OCI-LY3 (cell line): ENCODE results near the gene ATP2B3.

ENCODE experiments used
- H2AFZ ChIP-seq: fragments of 200-600, 300-600 bp; shearing (Covaris generic); 2 replicates; pipeline ENCODE4 v1.6.0; 2014; ENCODE audit warnings: antibody characterized with exemption, low read depth, low read length
- H3K27ac ChIP-seq: fragments of 200-600, 300-600 bp; sonication (generic); 2 replicates; pipeline ENCODE4 v1.5.1; 2014; ENCODE audit warnings: mild to moderate bottlenecking, low read length, moderate library complexity, mixed read lengths
- H3K27me3 ChIP-seq: fragments of 200-600, 300-600 bp; sonication (generic); 2 replicates; pipeline ENCODE4 v1.6.1; 2014; ENCODE audit warnings: low read depth, low read length, mixed read lengths
- H3K36me3 ChIP-seq: fragments of 200-600, 300-600 bp; sonication (generic); replicated peaks from 2 replicates; pipeline ENCODE3; 2014; ENCODE audit warnings: low read depth, low read length, mixed read lengths
- H3K4me1 ChIP-seq: fragments of 300-600, 200-600 bp; sonication (generic); 2 replicates; pipeline ENCODE4 v1.6.1; 2014; ENCODE audit warnings: low read length, mixed read lengths
- H3K4me2 ChIP-seq: fragments of 200-600, 300-600 bp; sonication (generic); 2 replicates; pipeline ENCODE4 v1.6.1; 2014; ENCODE audit warnings: low read length, mixed read lengths
- H3K4me3 ChIP-seq: fragments of 300-600, 200-600 bp; sonication (generic); 2 replicates; pipeline ENCODE4 v1.5.1; 2014; ENCODE audit warnings: antibody characterized with exemption, mild to moderate bottlenecking, low read length, moderate library complexity
- H3K79me2 ChIP-seq: fragments of 300-600, 200-600 bp; shearing (Covaris generic); 2 replicates; pipeline ENCODE4 v1.6.1; 2014; ENCODE audit warnings: mild to moderate bottlenecking, low read length, mixed read lengths
- H3K9ac ChIP-seq: fragments of 300-600, 200-600 bp; shearing (Covaris generic); 2 replicates; pipeline ENCODE4 v1.6.0; 2014; ENCODE audit warnings: mild to moderate bottlenecking, low read length, moderate library complexity
- H3K9me3 ChIP-seq: fragments of 200-600, 300-600 bp; shearing (Covaris generic); 2 replicates; pipeline ENCODE4 v1.6.1; 2014; ENCODE audit warnings: low read length, mixed read lengths; ENCODE audit not compliant: insufficient read depth
- H4K20me1 ChIP-seq: fragments of 200-600, 300-600 bp; sonication (generic); 2 replicates; pipeline ENCODE4 v1.6.1; 2016; ENCODE audit warnings: low read length, mixed read lengths; ENCODE audit not compliant: insufficient read depth
- CTCF ChIP-seq: fragments of 200-600, 300-600 bp; sonication (generic); IDR thresholded peaks from 2 replicates; pipeline ENCODE4 v1.5.1; 2014; ENCODE audit warnings: antibody characterized with exemption, low read length, low read depth
- EZH2phosphoT487 ChIP-seq: fragments of 200-600 bp; shearing (Covaris generic); IDR thresholded peaks from 2 replicates; pipeline ENCODE4 v1.6.1; 2018; ENCODE audit warnings: antibody characterized with exemption, mixed run types, low read depth

Gene ATP2B3

DNA sequence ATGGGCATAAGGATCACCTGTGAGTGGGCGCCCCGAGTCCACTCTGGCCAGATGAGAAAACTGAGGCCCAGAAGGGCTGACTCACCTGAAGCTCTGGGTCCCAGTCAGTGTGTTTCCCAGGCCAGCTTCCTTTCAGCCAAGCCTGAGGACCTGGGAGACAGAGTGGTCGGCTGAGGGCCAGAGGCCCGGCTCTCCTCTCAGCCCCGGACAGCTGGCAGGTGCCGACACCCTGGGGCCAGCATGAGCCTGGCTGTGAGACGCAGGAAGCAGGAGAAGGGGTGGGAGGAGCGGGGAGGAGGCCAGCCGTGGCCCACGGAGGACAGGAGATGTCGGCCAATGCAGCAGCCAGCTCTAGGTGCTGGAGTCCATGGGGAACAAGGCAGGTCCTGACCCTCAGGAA is 28.9 kb downstream of the ATP2B3 start:
- Histone ChIP-seq H3K4me2 (no peak overlapping the region), H3K9ac (no peak overlapping the region), H3K9me3 (no peaks in the 10 kb centered on the region), H3K27ac (no peak overlapping the region), H3K27me3 (no peaks in the 10 kb centered on the region), H3K4me3 (no peak overlapping the region), H3K4me1 (peaks cover 8% of the 10 kb centered on the region), H3K79me2 (no peaks in the 10 kb centered on the region), H3K36me3 (no peaks in the 10 kb centered on the region), H2AFZ (no peak overlapping the region), H4K20me1 (no peaks in the 10 kb centered on the region)
- TF ChIP-seq EZH2phosphoT487 (no peak), CTCF (no peak)

DNA sequence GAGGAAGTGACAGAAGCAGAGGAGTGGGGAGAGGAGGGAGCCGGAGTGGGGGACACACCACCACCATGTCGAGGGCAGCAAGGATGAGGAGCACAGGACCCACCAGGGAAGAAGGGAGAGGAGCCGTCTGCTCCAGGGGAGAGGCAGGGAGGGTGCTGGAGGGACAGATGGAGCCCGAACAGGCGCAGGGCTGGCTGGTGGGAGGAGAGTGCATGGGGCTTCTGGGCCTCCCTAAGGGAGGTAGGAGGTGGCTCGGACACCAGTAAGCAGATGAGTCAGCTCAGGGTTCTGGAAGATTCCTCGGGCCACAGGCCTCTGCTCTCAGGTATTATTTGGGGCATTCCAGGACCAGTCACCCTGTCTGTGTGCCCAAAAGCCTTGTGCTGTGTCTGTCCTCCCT is 29.8 kb downstream of the ATP2B3 start:
- Histone ChIP-seq H3K4me1 (peaks cover 3% of the 10 kb centered on the region), H4K20me1 (no peaks in the 10 kb centered on the region), H3K36me3 (no peaks in the 10 kb centered on the region), H2AFZ (no peak overlapping the region), H3K79me2 (no peaks in the 10 kb centered on the region), H3K9me3 (no peaks in the 10 kb centered on the region), H3K27me3 (no peaks in the 10 kb centered on the region), H3K4me3 (no peak overlapping the region), H3K4me2 (no peak overlapping the region), H3K9ac (no peak overlapping the region), H3K27ac (no peak overlapping the region)
- no peak for TF ChIP-seq CTCF
- no peak for TF ChIP-seq EZH2phosphoT487

DNA sequence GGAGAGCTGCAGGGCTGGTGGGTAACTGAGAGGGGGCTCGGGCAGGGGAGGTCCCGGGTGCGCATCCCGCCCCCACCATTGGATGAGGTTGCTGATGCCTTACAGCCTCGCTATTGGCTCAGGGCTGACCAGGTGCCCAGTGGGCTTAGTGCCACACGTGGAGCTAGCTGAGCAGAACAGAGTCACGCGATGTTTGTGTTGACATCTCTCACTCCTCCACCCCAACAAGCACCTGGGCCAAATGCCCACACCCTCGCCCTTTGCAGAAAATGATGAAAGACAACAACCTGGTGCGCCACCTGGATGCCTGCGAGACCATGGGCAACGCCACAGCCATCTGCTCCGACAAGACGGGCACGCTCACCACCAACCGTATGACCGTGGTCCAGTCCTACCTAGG is 31.8 kb downstream of the ATP2B3 start:
- H3K4me1 ChIP-seq, result no peaks in the 10 kb centered on the region
- no peak overlapping the region for H3K9ac ChIP-seq
- no peak for TF ChIP-seq CTCF
- TF ChIP-seq EZH2phosphoT487, result no peak
- no peak overlapping the region for H2AFZ ChIP-seq
- H3K9me3 ChIP-seq, result no peaks in the 10 kb centered on the region
- no peaks in the 10 kb centered on the region for H4K20me1 ChIP-seq
- H3K4me2 ChIP-seq, result no peak overlapping the region
- H3K27me3 ChIP-seq, result no peaks in the 10 kb centered on the region
- no peak overlapping the region for H3K27ac ChIP-seq
- H3K4me3 ChIP-seq, result no peak overlapping the region
- no peaks in the 10 kb centered on the region for H3K79me2 ChIP-seq
- no peaks in the 10 kb centered on the region for H3K36me3 ChIP-seq

GRCh38 chrX:153549807-153550206 is 32.4 kb downstream of the ATP2B3 start:
- no peaks in the 10 kb centered on the region for H3K36me3 ChIP-seq
- no peaks in the 10 kb centered on the region for H3K27me3 ChIP-seq
- H3K9me3 ChIP-seq, result no peaks in the 10 kb centered on the region
- no peaks in the 10 kb centered on the region for H4K20me1 ChIP-seq
- no peaks in the 10 kb centered on the region for H3K4me1 ChIP-seq
- TF ChIP-seq CTCF (peak; percentile 13; the same call in 1 of the 2 replicates), EZH2phosphoT487 (no peak)
- no peak overlapping the region for H3K27ac ChIP-seq
- no peak overlapping the region for H3K4me3 ChIP-seq
- H3K79me2 ChIP-seq, result no peaks in the 10 kb centered on the region
- H3K9ac ChIP-seq, result no peak overlapping the region
- no peak overlapping the region for H2AFZ ChIP-seq
- no peak overlapping the region for H3K4me2 ChIP-seq
